RWPE2 (cell line): Measurements from ENCODE around the gene NCF1.
"Not testable (repeated sequence)": the region's sequence is repeated elsewhere in the genome, so short reads cannot be mapped to it uniquely, and the experiment has no call there.

ENCODE experiments used
- ATAC-seq: fragments of 200-7000 bp; cut with Tn5 transposase; 3 replicates; pipeline ENCODE4 v1.9.1; 2021; ENCODE audit warnings: low read depth
- DNase-seq: peaks from one replicate; pipeline ENCODE4 v3.0.0-alpha.2; 2020; ENCODE audit warnings: low spot score
- H3K27ac ChIP-seq: fragments of 450-650 bp; 2 replicates; pipeline ENCODE4 v1.5.1; 2017; ENCODE audit warnings: mild to moderate bottlenecking; ENCODE audit not compliant: poor library complexity, severe bottlenecking
- H3K27me3 ChIP-seq: fragments of 250-450 bp; sonication (Bioruptor Pico); 2 replicates; pipeline ENCODE4 v1.5.1; 2021; ENCODE audit warnings: mild to moderate bottlenecking, moderate library complexity; ENCODE audit not compliant: insufficient read depth, poor library complexity, severe bottlenecking
- H3K36me3 ChIP-seq: fragments of 250-450 bp; sonication (Bioruptor Pico); 2 replicates; pipeline ENCODE4 v1.5.1; 2020; ENCODE audit warnings: low read depth, mild to moderate bottlenecking, moderate library complexity
- H3K4me1 ChIP-seq: fragments of 250-450 bp; sonication (Bioruptor Pico); 2 replicates; pipeline ENCODE4 v1.5.1; 2021; ENCODE audit warnings: mild to moderate bottlenecking, moderate library complexity; ENCODE audit not compliant: insufficient read depth, poor library complexity, severe bottlenecking
- H3K4me3 ChIP-seq: fragments of 250-450 bp; sonication (Bioruptor Pico); 2 replicates; pipeline ENCODE4 v1.5.1; 2021; ENCODE audit warnings: mild to moderate bottlenecking, moderate library complexity; ENCODE audit not compliant: severe bottlenecking
- H3K9me3 ChIP-seq: fragments of 250-450 bp; sonication (Bioruptor Pico); 2 replicates; pipeline ENCODE4 v1.5.1; 2021; ENCODE audit warnings: mild to moderate bottlenecking, moderate library complexity; ENCODE audit not compliant: severe bottlenecking
- CTCF ChIP-seq: fragments of 450-650 bp; IDR thresholded peaks from one replicate; pipeline ENCODE4 v1.5.1; 2017; ENCODE audit warnings: mild to moderate bottlenecking, moderate library complexity; ENCODE audit not compliant: poor library complexity, severe bottlenecking

NCF1 gene

GRCh38 chr7:74773760-74774750, at the start of gene NCF1:
Gene NCF1 (plus strand): TSS chr7:74774011. CDS start chr7:74774032, 21 bp downstream.
- H3K4me3 ChIP-seq, H3K36me3 ChIP-seq, H3K4me1 ChIP-seq, H3K9me3 ChIP-seq, ATAC-seq, DNase-seq, H3K27me3 ChIP-seq, H3K27ac ChIP-seq: not testable (repeated sequence)

- Histone ChIP-seq H3K4me1 (no peaks in the 10 kb centered on the region), H3K27ac (no peak overlapping the region), H3K36me3 (peaks cover 54% of the 10 kb centered on the region), H3K4me3 (no peak overlapping the region), H3K9me3 (no peaks in the 10 kb centered on the region), H3K27me3 (no peaks in the 10 kb centered on the region)
- DNase-seq, result no peak
- no peak for TF ChIP-seq CTCF
- ATAC-seq, result no peak
These were observed 48.0 kb upstream of the NCF1 start for GRCh38 chr7:74725840-74726239.

DNA sequence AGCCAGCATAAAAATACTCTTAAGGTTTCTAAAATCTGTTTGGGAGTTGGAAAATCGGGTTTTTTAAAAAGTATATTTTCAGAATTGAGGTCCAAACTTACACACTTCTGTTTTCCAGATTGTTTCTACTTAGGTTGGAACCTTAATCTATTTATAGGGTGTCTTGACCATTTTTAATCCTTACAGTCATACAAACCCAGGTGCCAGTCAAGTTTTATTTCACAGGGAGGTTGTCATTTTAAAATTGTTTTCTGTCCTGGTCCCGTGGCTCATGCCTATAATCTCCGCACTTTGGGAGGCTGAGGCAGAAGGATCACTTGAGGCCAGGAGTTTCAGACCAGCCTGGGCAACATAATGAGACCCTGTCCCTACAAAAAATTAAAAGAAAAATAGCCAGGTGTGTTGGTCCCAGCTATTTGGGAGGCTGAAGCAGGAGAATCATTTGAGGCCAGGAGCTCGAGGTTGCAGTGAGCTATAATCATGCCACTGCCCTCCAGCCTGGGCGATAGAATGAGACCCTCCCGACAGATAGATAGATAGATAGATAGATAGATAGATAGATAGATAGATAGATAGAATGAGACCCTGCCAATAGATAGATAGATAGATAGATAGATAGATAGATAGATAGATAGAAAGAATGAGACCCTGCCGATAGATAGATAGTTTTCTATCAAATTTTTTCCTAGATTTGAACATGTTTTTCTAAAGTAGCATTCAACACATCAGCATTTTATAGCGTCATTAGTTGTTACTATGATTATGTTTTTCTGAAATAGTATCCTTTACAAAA, 47.3 kb upstream of the NCF1 start:
- no peak overlapping the region for H3K27ac ChIP-seq
- peaks cover 47% of the 10 kb centered on the region for H3K36me3 ChIP-seq
- TF ChIP-seq CTCF, result no peak
- H3K4me3 ChIP-seq, result no peak overlapping the region
- no peaks in the 10 kb centered on the region for H3K4me1 ChIP-seq
- no peaks in the 10 kb centered on the region for H3K27me3 ChIP-seq
- no peak for ATAC-seq
- no peaks in the 10 kb centered on the region for H3K9me3 ChIP-seq
- no peak for DNase-seq

GRCh38 chr7:74728686-74729085, 45.1 kb upstream of the NCF1 start:
- not testable (repeated sequence) for ATAC-seq, H3K9me3 ChIP-seq, H3K27me3 ChIP-seq, H3K4me1 ChIP-seq, H3K27ac ChIP-seq, DNase-seq, H3K4me3 ChIP-seq
- H3K36me3 ChIP-seq, result peaks cover 32% of the 10 kb centered on the region

DNA sequence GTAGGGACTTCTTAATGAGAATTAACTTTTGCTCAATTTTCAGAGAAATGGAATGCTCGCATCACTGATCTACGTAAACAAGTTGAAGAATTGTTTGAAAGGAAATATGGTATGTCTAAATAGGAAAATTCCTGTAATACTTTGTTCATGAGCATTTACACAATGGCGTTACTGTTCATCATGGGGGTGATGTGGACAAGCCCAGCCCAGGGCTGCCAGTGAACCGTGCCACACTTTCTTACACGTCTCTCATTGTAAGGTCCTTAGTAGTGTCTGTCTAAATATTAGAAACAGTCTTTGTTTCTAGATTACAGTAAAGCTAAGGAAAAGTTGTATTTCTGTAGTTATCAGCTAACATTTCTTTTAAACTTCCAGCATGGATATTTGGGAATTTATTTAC, 43.6 kb upstream of the NCF1 start:
- not testable (repeated sequence) for H3K27me3 ChIP-seq, H3K9me3 ChIP-seq, H3K27ac ChIP-seq, H3K4me3 ChIP-seq, DNase-seq, ATAC-seq, H3K4me1 ChIP-seq
- peaks cover 17% of the 10 kb centered on the region for H3K36me3 ChIP-seq

GRCh38 chr7:74739974-74740703, 33.7 kb upstream of the NCF1 start:
- not testable (repeated sequence) for H3K27me3 ChIP-seq, H3K9me3 ChIP-seq, DNase-seq, ATAC-seq, H3K27ac ChIP-seq, H3K4me1 ChIP-seq, H3K36me3 ChIP-seq, H3K4me3 ChIP-seq

DNA sequence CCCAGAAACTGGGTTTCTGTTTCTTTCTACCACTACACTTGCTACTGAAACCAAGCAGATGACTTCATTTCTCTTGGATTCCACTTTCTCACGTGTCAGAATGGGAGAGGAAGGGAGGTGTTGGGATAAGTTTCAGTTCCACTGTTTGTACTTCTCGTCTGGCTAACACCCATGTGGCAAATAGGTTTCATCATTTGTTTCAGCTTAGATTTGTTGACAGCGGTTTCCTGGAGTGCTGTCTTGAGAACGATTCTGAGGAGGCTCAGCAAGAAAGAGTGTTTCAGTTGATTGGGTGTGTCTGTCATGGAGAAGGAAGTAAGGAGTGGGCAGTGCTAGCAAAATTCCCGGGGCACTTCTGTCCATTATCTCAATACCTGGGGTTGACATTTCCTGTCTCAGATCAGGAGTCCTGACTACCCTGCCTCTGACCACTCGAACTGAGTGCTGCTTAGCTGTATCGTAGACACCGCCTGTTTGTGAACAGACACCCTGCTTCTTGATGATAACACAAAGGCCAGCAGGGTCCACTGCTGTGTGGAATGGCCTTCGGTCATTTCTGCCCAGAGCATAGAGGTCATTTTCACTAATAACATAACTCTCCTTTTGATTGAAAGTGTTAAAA, 29.8 kb upstream of the NCF1 start:
- H3K36me3 ChIP-seq, H3K4me3 ChIP-seq, DNase-seq, H3K27ac ChIP-seq, ATAC-seq, H3K9me3 ChIP-seq, H3K4me1 ChIP-seq, H3K27me3 ChIP-seq: not testable (repeated sequence)

- not testable (repeated sequence) for H3K4me3 ChIP-seq, H3K27ac ChIP-seq, H3K27me3 ChIP-seq, H3K9me3 ChIP-seq, DNase-seq, H3K36me3 ChIP-seq, H3K4me1 ChIP-seq
- peak; percentile 84 for ATAC-seq
These were observed 19.8 kb upstream of the NCF1 start for GRCh38 chr7:74753921-74754482.
